Kasumi-1 (cell line): ENCODE data around the gene YIPF5.

Source experiments
- DNase-seq, 2 experiments: peaks; one replicate each; lab custom pipeline; 2025; lab: John Stamatoyannopoulos, UW

YIPF5 gene

GRCh38 chr5:144179226-144179625, 8.8 kb upstream of the YIPF5 start:
- DNase-seq: no peak

GRCh38 chr5:144177548-144177947, 7.1 kb upstream of the YIPF5 start:
- DNase-seq: no peak

GRCh38 chr5:144173766-144174165, 3.3 kb upstream of the YIPF5 start:
- DNase-seq: no peak

GRCh38 chr5:144169904-144170275, 569 bp downstream of the YIPF5 start:
- no peak for DNase-seq

- no peak for DNase-seq
Measured at GRCh38 chr5:144167998-144168397, 2.5 kb downstream of the YIPF5 start.

GRCh38 chr5:144166696-144167095, 3.8 kb downstream of the YIPF5 start:
- DNase-seq: no peak

GRCh38 chr5:144162686-144163085, 7.8 kb downstream of the YIPF5 start:
- no peak for DNase-seq

- no peak for DNase-seq
Measured at GRCh38 chr5:144156767-144157171, 13.7 kb downstream of the YIPF5 start.

GRCh38 chr5:144151026-144151425, 19.4 kb downstream of the YIPF5 start:
- DNase-seq: no peak

- DNase-seq: no peak
Measured at GRCh38 chr5:144144956-144145751, 25.3 kb downstream of the YIPF5 start.

GRCh38 chr5:144143625-144144024, 26.8 kb downstream of the YIPF5 start:
- no peak for DNase-seq

- peak; percentile 8 to 32 for DNase-seq
Measured at GRCh38 chr5:144142824-144143162, 27.7 kb downstream of the YIPF5 start.

- peak; percentile 75 to 84 for DNase-seq
Measured at GRCh38 chr5:144142139-144142823, 28.2 kb downstream of the YIPF5 start.

GRCh38 chr5:144141585-144141984, 28.9 kb downstream of the YIPF5 start:
- DNase-seq: no peak

GRCh38 chr5:144139586-144139985, 30.9 kb downstream of the YIPF5 start:
- DNase-seq: no peak

- no peak for DNase-seq
Measured at GRCh38 chr5:144135113-144135762, 35.2 kb downstream of the YIPF5 start.

- DNase-seq: no peak
Measured at GRCh38 chr5:144134194-144134826, 36.1 kb downstream of the YIPF5 start.

GRCh38 chr5:144133050-144133633, 37.3 kb downstream of the YIPF5 start:
- no peak for DNase-seq

- peak; percentile 51 to 62 for DNase-seq
Measured at GRCh38 chr5:144131261-144131660, 39.2 kb downstream of the YIPF5 start.

GRCh38 chr5:144130306-144130705, 40.2 kb downstream of the YIPF5 start:
- DNase-seq: no peak

- DNase-seq: no peak
Measured at GRCh38 chr5:144128844-144129243, 41.6 kb downstream of the YIPF5 start.

GRCh38 chr5:144126707-144127106, 43.8 kb downstream of the YIPF5 start:
- DNase-seq: no peak
